Keratinocyte (primary cell): ENCODE results near the gene CACNA2D4. TPM values are rescaled to one million over a fixed set of nuclear protein-coding genes. Genes with fewer than 3 reads are reported as not detected.

Experiments used
- DNase-seq: peaks from one replicate; pipeline ENCODE4 v3.0.0-alpha.2; 2011; ENCODE audit warnings: low read depth, missing footprints, low spot score
- FAIRE-seq: peaks from 2 replicates; lab custom pipeline; 2011; peaks lifted over from hg19 to GRCh38; lab: Jason Lieb, UNC
- H2AFZ ChIP-seq: 2 replicates; pipeline ENCODE4 v1.6.0; 2012; ENCODE audit warnings: low read length, control low read depth, inconsistent platforms; ENCODE audit not compliant: control insufficient read depth
- H3K27ac ChIP-seq: 2 replicates; pipeline ENCODE4 v1.5.1; 2011; ENCODE audit warnings: low read length; ENCODE audit not compliant: control insufficient read depth, insufficient read depth
- H3K27me3 ChIP-seq: 3 replicates; pipeline ENCODE4 v1.6.0; 2011; ENCODE audit warnings: low read length; ENCODE audit not compliant: control insufficient read depth, insufficient read depth; ENCODE audit errors: extremely low read depth
- H3K36me3 ChIP-seq, 2 experiments: 2 replicates in 1 of 2; 3 replicates in 1 of 2; pipeline ENCODE4 v1.5.1; 2011; ENCODE audit warnings: low read length in 2 of 2, mild to moderate bottlenecking in 1 of 2; ENCODE audit not compliant: control insufficient read depth in 2 of 2, insufficient read depth in 2 of 2; ENCODE audit errors: extremely low read depth in 1 of 2
- H3K4me1 ChIP-seq: 3 replicates; pipeline ENCODE4 v1.5.1; 2011; ENCODE audit warnings: low read length; ENCODE audit not compliant: control insufficient read depth, insufficient read depth; ENCODE audit errors: extremely low read depth
- H3K4me2 ChIP-seq: 3 replicates; pipeline ENCODE4 v1.6.0; 2011; ENCODE audit warnings: low read depth, low read length; ENCODE audit not compliant: control insufficient read depth, insufficient read depth; ENCODE audit errors: extremely low read depth
- H3K4me3 ChIP-seq, 3 experiments: fragments of 200-600 bp in 1 of 3; sonication (generic) in 1 of 3; 2 replicates in 2 of 3; 3 replicates in 1 of 3; pipeline ENCODE4 v1.5.1; 2011 to 2016; ENCODE audit warnings: low read length in 3 of 3, mild to moderate bottlenecking in 3 of 3, control low read depth in 2 of 3, inconsistent platforms in 1 of 3, low read depth in 1 of 3, mixed read lengths in 1 of 3, mixed run types in 1 of 3, moderate library complexity in 1 of 3; ENCODE audit not compliant: control insufficient read depth in 2 of 3, insufficient read depth in 2 of 3; ENCODE audit errors: extremely low read depth in 1 of 3
- H3K79me2 ChIP-seq: 2 replicates; pipeline ENCODE4 v1.6.0; 2012; ENCODE audit warnings: low read length; ENCODE audit not compliant: control insufficient read depth, insufficient read depth
- H3K9ac ChIP-seq: 3 replicates; pipeline ENCODE4 v1.6.0; 2011; ENCODE audit warnings: low read length; ENCODE audit not compliant: control insufficient read depth, insufficient read depth; ENCODE audit errors: extremely low read depth
- H3K9me1 ChIP-seq: 3 replicates; pipeline ENCODE4 v1.6.0; 2011; ENCODE audit warnings: low read length; ENCODE audit not compliant: control insufficient read depth, insufficient read depth; ENCODE audit errors: extremely low read depth
- H3K9me3 ChIP-seq: 2 replicates; pipeline ENCODE4 v1.5.1; 2012; ENCODE audit warnings: low read depth, low read length; ENCODE audit not compliant: control insufficient read depth
- H4K20me1 ChIP-seq: 3 replicates; pipeline ENCODE4 v1.6.0; 2011; ENCODE audit warnings: low read length; ENCODE audit not compliant: control insufficient read depth, insufficient read depth; ENCODE audit errors: extremely low read depth
- EZH2 ChIP-seq: IDR thresholded peaks from one replicate; pipeline ENCODE4 v1.6.1; 2012; ENCODE audit warnings: inconsistent platforms, mild to moderate bottlenecking, low read length, moderate library complexity
- dilution Hi-C: fragments of 300-500 bp; cut with MboI; formaldehyde crosslinking; loops from one replicate; pipeline ENCODE4 v1.7.0; 2020; ENCODE audit warnings: low sequenced_read_pairs; ENCODE audit not compliant: extremely low pct_ligation_motif_present
- polyA plus RNA-seq, 5 experiments: library from polyadenylated mRNA; depleted of rRNA in 3 of 5; stranded (reverse) in 3 of 5; stranded (forward) in 1 of 5; unstranded in 1 of 5; fragments of >200 nt; gene quantifications; 1 replicate in 1 of 5; 2 replicates in 3 of 5; 3 replicates in 1 of 5; pipeline versions ENCODE4 v1.2.1 to v1.2.3, GENCODE V29; 2011 to 2012; ENCODE audit warnings: missing spikeins in 2 of 5, low read depth in 1 of 5, low replicate concordance in 1 of 5
- TF ChIP-seq, protein P1 (sequence below), 3 experiments: IDR thresholded peaks in 1 of 3; conservative IDR thresholded peaks in 1 of 3; optimal IDR thresholded peaks in 1 of 3; 2 replicates in 2 of 3; 3 replicates in 1 of 3; pipeline versions ENCODE3 to v1.5.1; 2011; ENCODE audit warnings: low read length in 3 of 3, mild to moderate bottlenecking in 3 of 3, moderate library complexity in 2 of 3, control low read depth in 1 of 3, inconsistent platforms in 1 of 3; ENCODE audit not compliant: insufficient read depth in 2 of 3; ENCODE audit errors: extremely low read depth in 1 of 3

CACNA2D4 gene
- polyA plus RNA-seq, 1 donor (not counting 4 experiments of a cell fraction or from before 2014, with no cell fraction given), result 0.09 TPM

DNA sequence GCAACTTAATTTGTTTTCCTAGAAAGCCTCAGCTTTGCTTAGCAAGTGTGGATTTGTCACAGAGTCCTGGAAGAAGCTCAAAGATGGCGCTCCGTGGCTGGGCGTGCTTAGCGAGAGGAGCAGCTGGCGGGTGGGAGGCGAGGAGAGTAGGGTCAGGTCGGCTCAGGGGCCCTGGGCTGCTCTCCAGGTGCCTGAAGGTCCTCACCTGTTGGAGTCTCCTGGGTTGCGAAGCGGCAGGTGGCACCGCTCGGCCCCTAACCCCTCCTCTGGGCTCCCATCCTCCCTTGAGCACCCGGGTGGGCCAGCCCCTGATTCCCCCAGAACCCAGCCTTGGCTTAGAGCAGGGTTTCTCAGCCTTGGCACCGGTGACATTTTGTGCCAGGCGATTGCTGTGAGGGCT is 73.0 kb downstream of the CACNA2D4 start:
- Histone ChIP-seq H3K4me1 (no peaks in the 10 kb centered on the region), H2AFZ (no peak overlapping the region), H3K27me3 (peaks cover 40% of the 10 kb centered on the region), H3K9me1 (no peaks in the 10 kb centered on the region), H3K79me2 (no peaks in the 10 kb centered on the region), H4K20me1 (no peaks in the 10 kb centered on the region), H3K4me3 (no peak overlapping the region), H3K36me3 (no peaks in the 10 kb centered on the region), H3K27ac (no peak overlapping the region), H3K9ac (no peak overlapping the region), H3K4me2 (no peak overlapping the region), H3K9me3 (no peaks in the 10 kb centered on the region)
- DNase-seq (no peak), FAIRE-seq (no peak)
- dilution Hi-C loops, result no loop called here
- TF ChIP-seq EZH2, result no peak
- TF ChIP-seq, protein P1, sequence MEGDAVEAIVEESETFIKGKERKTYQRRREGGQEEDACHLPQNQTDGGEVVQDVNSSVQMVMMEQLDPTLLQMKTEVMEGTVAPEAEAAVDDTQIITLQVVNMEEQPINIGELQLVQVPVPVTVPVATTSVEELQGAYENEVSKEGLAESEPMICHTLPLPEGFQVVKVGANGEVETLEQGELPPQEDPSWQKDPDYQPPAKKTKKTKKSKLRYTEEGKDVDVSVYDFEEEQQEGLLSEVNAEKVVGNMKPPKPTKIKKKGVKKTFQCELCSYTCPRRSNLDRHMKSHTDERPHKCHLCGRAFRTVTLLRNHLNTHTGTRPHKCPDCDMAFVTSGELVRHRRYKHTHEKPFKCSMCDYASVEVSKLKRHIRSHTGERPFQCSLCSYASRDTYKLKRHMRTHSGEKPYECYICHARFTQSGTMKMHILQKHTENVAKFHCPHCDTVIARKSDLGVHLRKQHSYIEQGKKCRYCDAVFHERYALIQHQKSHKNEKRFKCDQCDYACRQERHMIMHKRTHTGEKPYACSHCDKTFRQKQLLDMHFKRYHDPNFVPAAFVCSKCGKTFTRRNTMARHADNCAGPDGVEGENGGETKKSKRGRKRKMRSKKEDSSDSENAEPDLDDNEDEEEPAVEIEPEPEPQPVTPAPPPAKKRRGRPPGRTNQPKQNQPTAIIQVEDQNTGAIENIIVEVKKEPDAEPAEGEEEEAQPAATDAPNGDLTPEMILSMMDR (optimal IDR thresholded peaks at IDR 0.05 in 1 of 3, IDR thresholded peaks at IDR 0.05 in 1 of 3, conservative IDR thresholded peaks at IDR 0.05 in 1 of 3; ENCODE audit: extremely low read depth in 1 of 3, insufficient read depth in 2 of 3, low read length in 3 of 3), result no peak

DNA sequence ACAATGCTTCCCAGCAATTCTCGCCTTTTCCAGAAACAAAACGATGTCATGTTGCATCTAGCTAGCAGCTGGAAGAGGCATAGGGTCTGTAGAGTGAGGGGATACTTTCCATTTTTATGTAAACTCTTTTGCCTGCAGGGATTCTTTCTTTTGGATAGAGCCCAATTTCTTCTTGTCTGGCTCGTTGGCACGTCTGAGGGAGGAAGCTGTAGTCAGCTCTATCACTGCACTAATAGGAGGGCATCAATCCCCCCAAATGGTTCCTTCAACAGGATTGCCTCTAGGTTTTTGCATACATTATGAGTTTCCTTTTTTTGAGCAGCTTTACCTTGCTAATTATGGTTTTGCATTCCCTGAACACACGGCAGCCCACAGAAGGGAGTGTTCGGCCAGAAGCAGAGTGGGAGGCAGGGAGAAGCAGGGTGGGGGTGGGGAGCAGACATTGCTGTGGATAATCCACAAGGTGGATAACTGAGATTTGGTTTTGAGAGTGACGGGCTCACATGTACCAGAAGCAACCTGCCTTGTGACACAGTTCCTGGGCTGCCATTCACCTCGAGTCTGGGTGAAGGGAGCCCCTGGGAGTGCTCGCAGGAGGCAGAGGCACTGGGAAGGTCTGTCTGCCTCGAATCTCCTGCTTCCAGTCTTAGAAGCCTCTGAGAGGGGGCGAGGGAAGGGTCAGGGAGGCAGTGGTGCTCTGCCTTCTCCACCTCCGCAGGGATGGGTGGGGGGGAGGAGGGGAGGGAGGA is 73.6 kb downstream of the CACNA2D4 start:
- Histone ChIP-seq H3K4me2 (no peak overlapping the region), H3K79me2 (no peaks in the 10 kb centered on the region), H3K9ac (no peak overlapping the region), H3K9me1 (no peaks in the 10 kb centered on the region), H3K36me3 (no peaks in the 10 kb centered on the region), H3K27me3 (peaks cover 40% of the 10 kb centered on the region), H3K27ac (no peak overlapping the region), H4K20me1 (no peaks in the 10 kb centered on the region), H3K9me3 (no peaks in the 10 kb centered on the region), H3K4me3 (no peak overlapping the region), H3K4me1 (no peaks in the 10 kb centered on the region), H2AFZ (no peak overlapping the region)
- TF ChIP-seq EZH2, result no peak
- TF ChIP-seq, protein P1 (optimal IDR thresholded peaks at IDR 0.05 in 1 of 3, IDR thresholded peaks at IDR 0.05 in 1 of 3, conservative IDR thresholded peaks at IDR 0.05 in 1 of 3; ENCODE audit: extremely low read depth in 1 of 3, insufficient read depth in 2 of 3, low read length in 3 of 3), result no peak
- DNase-seq (no peak), FAIRE-seq (no peak)
- dilution Hi-C loops, result no loop called here
